Activated CD8-positive, alpha-beta memory T cell treated with anti-CD3 and anti-CD28 coated beads, Interleukin-2, amount 10 ng/mL, durations not matched to agents 7 days and 5 days (primary cell): ENCODE results near the gene SVIP. TPM values are rescaled to one million over a fixed set of nuclear protein-coding genes. Genes with fewer than 3 reads are reported as not detected.

Source experiments
- ATAC-seq: fragments of 150-1000 bp; cut with Tn5 transposase; one replicate; pipeline ENCODE4 v1.10.0; 2021; ENCODE audit warnings: moderate library complexity
- CTCF ChIA-PET: fragments of 350-600 bp; sonication (Branson Sonifier 250); formaldehyde crosslinking; loops from one replicate; lab custom pipeline; 2021; ENCODE audit warnings: antibody characterized with exemption; lab: Charles Lee
- DNase-seq: peaks from one replicate; pipeline ENCODE4 v3.0.0-alpha.2; 2020
- H3K27ac Mint-ChIP-seq: one replicate; pipeline ENCODE4 v1.8.0; 2021; ENCODE audit warnings: mild to moderate bottlenecking, mixed read lengths
- H3K27me3 Mint-ChIP-seq: one replicate; pipeline ENCODE4 v1.8.0; 2021; ENCODE audit warnings: mixed read lengths
- H3K36me3 Mint-ChIP-seq: one replicate; pipeline ENCODE4 v1.8.0; 2021; ENCODE audit warnings: mild to moderate bottlenecking, mixed read lengths
- H3K4me1 Mint-ChIP-seq: one replicate; pipeline ENCODE4 v1.8.0; 2021; ENCODE audit warnings: mixed read lengths
- H3K4me3 Mint-ChIP-seq: one replicate; pipeline ENCODE4 v1.8.0; 2021; ENCODE audit warnings: mild to moderate bottlenecking, moderate library complexity, mixed read lengths
- H3K9me3 Mint-ChIP-seq: one replicate; pipeline ENCODE4 v1.8.0; 2022; ENCODE audit warnings: low read depth, mixed read lengths
- total RNA-seq, 2 experiments: library from RNA; stranded (reverse); gene quantifications; one replicate each; pipeline ENCODE4 v1.2.3, GENCODE V29; 2021

Gene SVIP
- total RNA-seq, 2 experiments from 2014 or later, result 26.1 to 38.4 TPM

- H3K36me3 Mint-ChIP-seq, result no peaks in the 10 kb centered on the region
- CTCF ChIA-PET, result no interaction called here
- H3K9me3 Mint-ChIP-seq, result no peaks in the 10 kb centered on the region
- no peaks in the 10 kb centered on the region for H3K27me3 Mint-ChIP-seq
- no peak overlapping the region for H3K27ac Mint-ChIP-seq
- DNase-seq (no peak), ATAC-seq (no peak)
- no peak overlapping the region for H3K4me3 Mint-ChIP-seq
- peaks cover 3% of the 10 kb centered on the region for H3K4me1 Mint-ChIP-seq
These were observed 44.4 kb downstream of the SVIP start for GRCh38 chr11:22785251-22785650.

GRCh38 chr11:22780952-22781593 is 48.5 kb downstream of the SVIP start:
- CTCF ChIA-PET, result no interaction called here
- Mint-ChIP-seq H3K4me1 (peaks cover 3% of the 10 kb centered on the region), H3K27me3 (peaks cover 13% of the 10 kb centered on the region), H3K36me3 (no peaks in the 10 kb centered on the region), H3K9me3 (no peaks in the 10 kb centered on the region), H3K4me3 (no peak overlapping the region), H3K27ac (no peak overlapping the region)
- DNase-seq, result no peak
- ATAC-seq, result no peak

GRCh38 chr11:22779850-22780249 is 49.8 kb downstream of the SVIP start:
- Mint-ChIP-seq H3K27ac (no peak overlapping the region), H3K36me3 (no peaks in the 10 kb centered on the region), H3K9me3 (no peaks in the 10 kb centered on the region), H3K27me3 (peaks cover 16% of the 10 kb centered on the region), H3K4me1 (peaks cover 3% of the 10 kb centered on the region), H3K4me3 (no peak overlapping the region)
- DNase-seq (no peak), ATAC-seq (no peak)
- CTCF ChIA-PET, result interaction anchor here (0.7 to 1.4 kb wide), 2 partner anchors 100 to 447 kb away, joined by 3 read pairs; no protein-coding TSS in a partner anchor

GRCh38 chr11:22778642-22779041 is 51.0 kb downstream of the SVIP start:
- DNase-seq (no peak), ATAC-seq (no peak)
- H3K9me3 Mint-ChIP-seq, result no peaks in the 10 kb centered on the region
- H3K4me1 Mint-ChIP-seq, result peaks cover 3% of the 10 kb centered on the region
- no peaks in the 10 kb centered on the region for H3K36me3 Mint-ChIP-seq
- CTCF ChIA-PET, result no interaction called here
- no peak overlapping the region for H3K4me3 Mint-ChIP-seq
- H3K27me3 Mint-ChIP-seq, result peaks cover 18% of the 10 kb centered on the region
- H3K27ac Mint-ChIP-seq, result no peak overlapping the region

- H3K4me1 Mint-ChIP-seq, result no peaks in the 10 kb centered on the region
- H3K4me3 Mint-ChIP-seq, result no peak overlapping the region
- no peaks in the 10 kb centered on the region for H3K36me3 Mint-ChIP-seq
- H3K27ac Mint-ChIP-seq, result no peak overlapping the region
- H3K9me3 Mint-ChIP-seq, result no peaks in the 10 kb centered on the region
- CTCF ChIA-PET, result interaction anchor here (2.2 kb wide), 1 partner anchor 13 kb away, joined by 6 read pairs; no protein-coding TSS in a partner anchor
- DNase-seq (no peak), ATAC-seq (no peak)
- peaks cover 18% of the 10 kb centered on the region for H3K27me3 Mint-ChIP-seq
These were observed 54.4 kb downstream of the SVIP start for GRCh38 chr11:22775248-22775647.

- Mint-ChIP-seq H3K4me1 (no peaks in the 10 kb centered on the region), H3K27ac (no peak overlapping the region), H3K27me3 (peaks cover 18% of the 10 kb centered on the region), H3K36me3 (no peaks in the 10 kb centered on the region), H3K9me3 (no peaks in the 10 kb centered on the region), H3K4me3 (no peak overlapping the region)
- no peak for ATAC-seq
- no peak for DNase-seq
- CTCF ChIA-PET, result interaction anchor here (2.2 kb wide), 1 partner anchor 13 kb away, joined by 6 read pairs; no protein-coding TSS in a partner anchor
These were observed 54.9 kb downstream of the SVIP start for GRCh38 chr11:22774716-22775115.

GRCh38 chr11:22769081-22769480 is 60.5 kb downstream of the SVIP start:
- no peaks in the 10 kb centered on the region for H3K4me1 Mint-ChIP-seq
- CTCF ChIA-PET, result no interaction called here
- ATAC-seq (no peak), DNase-seq (no peak)
- H3K4me3 Mint-ChIP-seq, result no peak overlapping the region
- H3K36me3 Mint-ChIP-seq, result no peaks in the 10 kb centered on the region
- H3K27me3 Mint-ChIP-seq, result no peaks in the 10 kb centered on the region
- H3K9me3 Mint-ChIP-seq, result no peaks in the 10 kb centered on the region
- H3K27ac Mint-ChIP-seq, result no peak overlapping the region

Other genes with a start within 250 kb of the SVIP start
- 10 to 100 TPM; 15.6 to 18.0 TPM for gene FANCF, start 204.0 kb downstream of the SVIP start, total RNA-seq
- 1 to 10 TPM; 1.3 to 2.0 TPM for gene GAS2, start 163.2 kb downstream of the SVIP start, total RNA-seq
- not detected for gene CCDC179, start 30.7 kb upstream of the SVIP start, total RNA-seq